Measurements from ENCODE around the gene GPR39. TPM values are rescaled to one million over a fixed set of nuclear protein-coding genes. Genes with fewer than 3 reads are reported as not detected.

The GPR39 gene
- total RNA-seq, 6 experiments from 2014 or later: 2.2 to 3.0 (median 2.5) TPM

GRCh38 chr2:132442278-132442677 lies 25.7 kb downstream of the GPR39 start:
- Mint-ChIP-seq H3K9me3 (no peaks in the 10 kb centered on the region), H3K27me3 (ENCODE audit: insufficient read depth) (no peaks in the 10 kb centered on the region; the same call in 1 of the 2 replicates), H3K4me3 (no peak overlapping the region), H3K4me1 (ENCODE audit: low read depth) (peaks cover 57% of the 10 kb centered on the region), H3K36me3 (ENCODE audit: low read depth) (peaks cover 4% of the 10 kb centered on the region; the same call in 1 of the 2 replicates), H3K27ac (no peak overlapping the region)
- no peak for DNase-seq
- no peak for TF ChIP-seq CTCF (IDR thresholded peaks at IDR 0.05)

DNA sequence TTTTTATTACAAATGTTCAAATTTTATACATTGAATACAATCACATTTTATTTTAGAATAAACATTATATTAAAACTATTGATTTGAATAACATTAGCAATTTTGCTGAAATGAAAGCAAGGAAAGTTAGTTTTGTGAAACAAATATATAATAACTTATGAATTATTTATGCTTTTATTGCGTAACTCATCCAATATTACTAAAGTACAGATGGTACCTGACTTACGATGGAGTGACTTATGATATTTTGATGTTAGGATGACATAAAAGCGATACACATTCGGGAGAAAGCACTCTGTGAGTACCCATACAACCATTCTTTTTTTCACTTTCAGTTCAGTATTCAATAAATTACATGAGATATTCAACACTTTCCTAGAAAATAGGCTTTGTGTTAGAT lies 26.5 kb downstream of the GPR39 start:
- Mint-ChIP-seq H3K27me3 (ENCODE audit: insufficient read depth) (no peaks in the 10 kb centered on the region; the same call in 1 of the 2 replicates), H3K27ac (no peak overlapping the region), H3K4me1 (ENCODE audit: low read depth) (peaks cover 55% of the 10 kb centered on the region), H3K36me3 (ENCODE audit: low read depth) (peaks cover 4% of the 10 kb centered on the region; the same call in 1 of the 2 replicates), H3K9me3 (no peaks in the 10 kb centered on the region), H3K4me3 (no peak overlapping the region)
- no peak for DNase-seq
- no peak for TF ChIP-seq CTCF (IDR thresholded peaks at IDR 0.05)

DNA sequence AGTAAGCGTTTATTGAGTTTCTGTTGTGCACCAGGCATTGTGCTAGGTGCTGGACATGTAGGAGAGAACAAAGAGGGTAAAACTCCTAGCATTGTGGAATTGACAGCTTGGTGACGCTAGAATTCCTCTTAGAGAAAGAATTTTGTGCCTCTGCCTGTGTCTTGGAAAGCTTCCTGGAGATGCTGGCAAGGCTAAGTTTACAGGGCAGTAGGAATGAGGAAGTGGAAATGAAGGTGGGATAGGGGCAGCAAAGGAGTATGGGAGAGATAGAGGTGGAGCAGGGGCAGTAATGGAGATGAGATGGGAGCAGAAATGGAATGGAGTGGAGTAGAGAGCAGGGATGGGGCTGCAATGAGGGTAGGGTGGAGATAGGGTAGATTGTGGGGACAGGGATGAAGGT lies 29.8 kb downstream of the GPR39 start:
- TF ChIP-seq CTCF (IDR thresholded peaks at IDR 0.05): no peak
- H3K4me3 Mint-ChIP-seq: no peak overlapping the region
- DNase-seq: no peak
- no peaks in the 10 kb centered on the region for H3K36me3 Mint-ChIP-seq (ENCODE audit: low read depth)
- no peak overlapping the region for H3K27ac Mint-ChIP-seq
- no peaks in the 10 kb centered on the region; the same call in 1 of the 2 replicates for H3K27me3 Mint-ChIP-seq (ENCODE audit: insufficient read depth)
- H3K9me3 Mint-ChIP-seq: no peaks in the 10 kb centered on the region
- peaks cover 30% of the 10 kb centered on the region for H3K4me1 Mint-ChIP-seq (ENCODE audit: low read depth)

DNA sequence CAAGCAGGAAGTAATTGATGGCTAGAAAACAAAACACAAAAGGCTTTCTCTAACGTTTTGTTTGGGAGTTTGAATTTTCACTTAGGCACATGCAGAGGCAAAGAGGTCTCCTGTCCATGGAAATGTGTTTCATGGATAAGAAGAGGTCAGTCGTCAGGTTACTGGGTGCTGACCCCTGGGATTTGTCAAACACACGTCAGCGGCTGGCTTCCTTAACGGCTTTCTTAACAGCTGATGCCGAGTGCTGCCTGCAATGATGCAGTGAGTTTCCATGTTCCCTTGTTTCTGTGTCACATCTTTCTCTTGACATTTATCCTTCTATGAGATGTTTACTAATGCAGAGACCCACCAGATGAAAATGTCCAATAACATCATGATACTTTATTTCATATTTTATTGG lies 31.7 kb downstream of the GPR39 start:
- Mint-ChIP-seq H3K4me1 (ENCODE audit: low read depth) (peaks cover 26% of the 10 kb centered on the region), H3K36me3 (ENCODE audit: low read depth) (no peaks in the 10 kb centered on the region; the same call in 1 of the 2 replicates), H3K4me3 (peak overlapping the region; percentile 33), H3K27me3 (ENCODE audit: insufficient read depth) (no peaks in the 10 kb centered on the region; the same call in 1 of the 2 replicates), H3K9me3 (peaks cover 10% of the 10 kb centered on the region; the same call in 1 of the 2 replicates), H3K27ac (peak overlapping the region; percentile 1; the same call in 1 of the 2 replicates)
- no peak for DNase-seq
- TF ChIP-seq CTCF (IDR thresholded peaks at IDR 0.05): no peak

DNA sequence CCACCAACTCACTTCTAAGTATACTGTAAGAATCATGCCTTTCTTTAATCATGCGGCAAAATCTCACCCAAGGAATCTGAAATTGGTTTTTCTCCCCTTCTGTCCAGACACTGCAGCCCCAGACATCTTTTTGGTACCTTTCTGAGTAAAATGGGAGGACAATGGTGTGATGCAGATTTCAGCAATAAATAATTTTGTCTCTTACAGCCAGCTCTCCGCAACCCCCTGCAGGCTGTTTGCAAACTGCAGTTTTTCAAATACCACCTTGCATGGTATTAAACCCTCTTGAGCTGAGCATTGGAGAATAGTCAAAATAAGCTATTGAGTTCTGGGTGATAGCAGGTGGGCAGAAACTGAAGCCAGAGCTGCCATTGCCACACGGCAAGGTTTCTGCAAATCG lies 32.2 kb downstream of the GPR39 start:
- Mint-ChIP-seq H3K9me3 (peaks cover 14% of the 10 kb centered on the region), H3K4me3 (peak overlapping the region; percentile 33), H3K36me3 (ENCODE audit: low read depth) (peaks cover 1% of the 10 kb centered on the region; the same call in 1 of the 2 replicates), H3K27ac (no peak overlapping the region), H3K27me3 (ENCODE audit: insufficient read depth) (no peaks in the 10 kb centered on the region; the same call in 1 of the 2 replicates), H3K4me1 (ENCODE audit: low read depth) (peaks cover 26% of the 10 kb centered on the region)
- peak; percentile 39 for DNase-seq
- peak; percentile 84 for TF ChIP-seq CTCF (IDR thresholded peaks at IDR 0.05)

Measured in HFFc6 (cell line).